GM21717 (cell line): Measurements from ENCODE around the gene STX8.

Source experiments
- ATAC-seq: cut with Tn5 transposase; IDR thresholded peaks from one replicate; pipeline ENCODE4 v1.9.1; 2021; ENCODE audit warnings: mild to moderate bottlenecking, moderate library complexity; ENCODE audit not compliant: unreplicated experiment

The STX8 gene

GRCh38 chr17:9230346-9230745 lies 345.3 kb downstream of the STX8 start:
- no peak for ATAC-seq

GRCh38 chr17:9229826-9230201 lies 345.8 kb downstream of the STX8 start:
- ATAC-seq: no peak

GRCh38 chr17:9229160-9229825 lies 346.3 kb downstream of the STX8 start:
- ATAC-seq: no peak

GRCh38 chr17:9228408-9229159 lies 347.0 kb downstream of the STX8 start:
- no peak for ATAC-seq

GRCh38 chr17:9227819-9228407 lies 347.7 kb downstream of the STX8 start:
- no peak for ATAC-seq

GRCh38 chr17:9226794-9227135 lies 348.9 kb downstream of the STX8 start:
- no peak for ATAC-seq

GRCh38 chr17:9226130-9226793 lies 349.4 kb downstream of the STX8 start:
- no peak for ATAC-seq

- ATAC-seq: no peak
Measured at GRCh38 chr17:9225305-9226101, 350.1 kb downstream of the STX8 start.

DNA sequence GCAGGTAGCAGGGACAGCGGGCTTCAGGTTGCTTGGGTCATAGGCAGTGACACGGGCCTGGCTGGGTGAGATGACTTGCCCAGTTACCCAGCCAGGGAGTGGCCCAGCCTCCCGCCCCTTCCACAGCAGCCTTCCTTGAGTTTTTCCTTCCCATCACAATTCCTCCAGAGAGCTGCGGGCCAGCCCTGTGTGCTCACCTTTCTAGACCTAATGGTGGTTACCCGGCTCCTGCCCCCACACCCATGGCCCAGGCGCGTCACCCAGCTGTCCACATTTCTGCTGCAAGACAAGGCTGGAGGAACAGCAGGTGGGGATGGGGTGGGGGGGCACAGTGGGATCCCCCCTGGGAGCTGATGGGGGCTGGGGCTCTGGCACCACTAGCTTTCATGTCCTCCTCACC lies 351.1 kb downstream of the STX8 start:
- no peak for ATAC-seq

DNA sequence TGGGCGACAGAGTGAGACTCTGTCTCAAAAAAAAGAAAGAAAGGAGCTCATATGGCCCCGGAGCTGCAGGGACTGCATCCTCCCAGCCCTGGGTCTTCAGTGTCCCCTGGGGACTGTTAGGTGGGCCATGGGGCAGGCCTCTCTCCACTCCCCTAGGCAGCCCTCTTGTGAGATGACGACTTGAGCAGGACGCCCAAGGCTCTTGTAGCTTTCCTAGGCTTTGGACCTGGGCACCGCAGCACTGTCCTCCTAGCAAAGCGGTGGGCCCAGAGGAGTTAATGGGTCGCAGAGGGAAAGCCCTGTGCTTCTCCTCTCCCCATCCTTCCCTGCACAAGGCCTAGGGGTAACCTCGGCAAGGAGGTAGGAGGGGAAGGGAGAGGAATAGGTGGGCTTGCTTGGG lies 352.1 kb downstream of the STX8 start:
- no peak for ATAC-seq

- ATAC-seq: no peak
Measured at GRCh38 chr17:9221922-9222180, 353.8 kb downstream of the STX8 start.

GRCh38 chr17:9221147-9221921 lies 354.3 kb downstream of the STX8 start:
- no peak for ATAC-seq

- no peak for ATAC-seq
Measured at GRCh38 chr17:9220398-9221146, 355.0 kb downstream of the STX8 start.

DNA sequence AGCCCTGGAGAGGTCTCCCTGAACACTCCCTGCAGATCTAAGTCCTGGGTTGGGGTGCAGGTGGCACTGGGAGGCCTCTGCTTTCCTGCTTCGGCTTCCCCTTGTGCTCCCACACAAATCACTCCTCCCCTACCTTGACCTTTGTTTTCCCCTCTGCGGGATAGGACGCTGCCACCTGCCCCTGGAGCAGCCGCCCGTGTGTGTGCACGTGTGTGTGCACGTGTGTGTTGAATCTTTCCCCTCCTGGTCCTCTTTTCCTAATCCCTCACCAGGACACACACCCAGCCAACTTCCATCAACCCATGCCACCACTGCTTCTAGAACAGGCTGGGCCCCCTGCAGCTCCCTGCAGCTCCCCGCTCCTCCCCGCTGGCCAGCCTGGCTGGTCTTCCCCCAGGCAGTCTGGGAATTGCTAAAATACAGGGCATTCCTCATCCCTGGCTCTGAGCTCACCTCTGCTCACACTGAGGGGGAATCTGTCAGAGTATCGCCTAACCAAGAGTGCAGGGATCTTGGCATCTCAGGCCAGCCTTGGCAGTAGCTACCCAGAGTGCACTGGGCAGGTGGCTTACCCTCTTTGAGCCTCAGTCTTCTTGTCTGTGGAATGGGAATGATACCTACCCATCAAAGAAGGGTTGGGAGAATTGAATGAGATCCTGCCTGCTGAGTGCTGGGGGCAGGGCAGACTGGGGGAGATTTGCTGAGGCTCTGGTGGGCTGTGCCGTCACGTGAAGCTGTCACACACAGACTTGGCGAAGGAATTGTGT lies 355.8 kb downstream of the STX8 start:
- ATAC-seq: no peak

- ATAC-seq: no peak
Measured at GRCh38 chr17:9218911-9219310, 356.7 kb downstream of the STX8 start.

DNA sequence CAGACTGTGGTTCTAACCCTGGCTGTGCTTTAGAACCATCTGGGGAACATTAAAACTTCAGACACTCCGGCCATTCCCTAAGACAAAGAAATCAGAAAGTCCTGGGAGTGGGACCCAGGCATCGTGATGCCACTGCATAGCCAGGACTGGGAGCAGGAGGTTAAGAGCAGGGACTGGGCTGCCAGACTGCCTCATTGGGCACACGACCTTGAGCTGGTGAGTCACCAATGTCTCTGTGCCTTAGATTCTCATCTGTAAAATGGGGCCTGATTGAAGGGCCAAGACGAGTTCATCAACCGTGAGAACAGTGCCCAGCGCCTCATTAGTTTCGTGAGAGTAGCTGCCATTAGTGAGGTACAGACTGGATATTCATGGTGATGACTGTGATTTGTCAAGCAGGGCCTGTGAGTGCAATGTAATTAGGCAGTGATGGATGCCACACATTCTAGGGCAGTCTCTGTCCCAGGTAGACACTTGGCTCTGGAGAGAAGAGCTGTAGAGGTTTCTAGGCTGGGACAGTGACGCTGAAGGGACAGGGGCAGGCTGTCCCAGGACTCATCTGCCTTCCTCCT lies 357.5 kb downstream of the STX8 start:
- ATAC-seq: no peak

DNA sequence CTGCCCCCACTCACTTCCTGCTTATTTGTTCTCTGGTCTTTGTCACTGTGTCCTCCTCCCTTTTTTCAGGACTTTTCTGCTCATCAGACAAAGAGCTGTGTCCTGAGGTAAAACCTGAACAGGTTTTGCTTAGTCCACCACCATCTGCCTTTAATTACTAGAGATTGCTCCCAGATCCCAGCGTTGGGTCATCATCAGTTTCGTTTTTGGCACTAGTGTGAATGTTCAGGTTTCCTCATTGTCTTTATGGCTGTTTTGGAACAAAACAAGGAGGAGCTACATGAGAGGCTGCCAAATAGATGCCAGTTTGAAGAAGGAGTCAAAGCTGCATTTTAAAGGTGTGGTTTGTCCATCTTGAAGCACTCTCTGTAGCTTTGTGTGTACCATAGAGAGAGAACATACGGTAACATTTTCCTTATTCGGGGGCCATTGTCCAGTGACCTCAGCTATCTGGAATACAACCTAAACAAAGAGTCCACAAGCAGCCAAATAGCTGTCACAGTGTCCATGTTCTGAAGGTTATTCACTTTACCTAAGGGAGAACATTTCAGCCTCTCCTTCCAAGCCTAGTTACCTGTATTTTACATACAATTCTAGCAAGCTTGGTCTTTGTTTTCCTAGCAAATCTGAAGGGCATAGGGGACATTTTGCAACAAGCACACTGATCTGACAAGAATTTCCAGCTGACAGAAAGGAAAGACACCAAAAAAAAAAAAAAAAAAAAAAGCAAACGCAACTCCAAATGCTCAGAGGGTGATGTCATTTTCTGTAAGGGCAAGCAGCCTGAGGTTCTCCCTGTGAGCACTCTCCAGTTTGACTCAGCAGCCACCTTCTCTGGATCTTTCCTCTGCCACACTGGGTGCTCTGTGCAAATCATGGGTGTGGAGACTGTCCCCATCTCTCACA lies 358.2 kb downstream of the STX8 start:
- ATAC-seq: no peak

- ATAC-seq: no peak
Measured at GRCh38 chr17:9215465-9215864, 360.2 kb downstream of the STX8 start.
